H1 (cell line): ENCODE data around the gene GH2. TPM values are rescaled to one million over a fixed set of nuclear protein-coding genes. Genes with fewer than 3 reads are reported as not detected.

Experiments
- CTCF ChIA-PET: fragments of 300-600 bp; sonication (Branson Sonifier 250); formaldehyde crosslinking; loops from one replicate; lab custom pipeline; 2021; ENCODE audit not compliant: partially characterized antibody; lab: Charles Lee
- POLR2A ChIA-PET: fragments of 300-600 bp; sonication (Branson Sonifier 250); formaldehyde crosslinking; loops from one replicate; lab custom pipeline; 2021; ENCODE audit warnings: inconsistent platforms; ENCODE audit not compliant: partially characterized antibody; lab: Charles Lee
- DNase-seq, 2 experiments: peaks; one replicate each; pipeline versions ENCODE4 v3.0.0 to v3.0.0-alpha.2; 2010 to 2022; ENCODE audit warnings: low spot score in 2 of 2, low read depth in 1 of 2, mixed read lengths in 1 of 2
- FAIRE-seq: peaks from 2 replicates; lab custom pipeline; 2011; peaks lifted over from hg19 to GRCh38; lab: Jason Lieb, UNC
- H2AFZ ChIP-seq: 2 replicates; pipeline ENCODE4 v1.8.1; 2012; ENCODE audit warnings: low read length, inconsistent platforms
- H2AK5ac ChIP-seq: 2 replicates; pipeline ENCODE4 v1.6.1; 2013; ENCODE audit warnings: low read depth, low read length
- H2BK120ac ChIP-seq: replicated peaks from 2 replicates; pipeline ENCODE3; 2013; ENCODE audit warnings: low read depth, low read length, inconsistent platforms
- H2BK12ac ChIP-seq: 2 replicates; pipeline ENCODE4 v1.6.1; 2013; ENCODE audit warnings: low read depth, low read length
- H2BK15ac ChIP-seq: 2 replicates; pipeline ENCODE4 v1.6.1; 2013; ENCODE audit warnings: low read length
- H2BK20ac ChIP-seq: 2 replicates; pipeline ENCODE4 v1.6.1; 2013; ENCODE audit warnings: low read length
- H2BK5ac ChIP-seq: 2 replicates; pipeline ENCODE4 v1.6.1; 2013; ENCODE audit warnings: low read depth, low read length
- H3K14ac ChIP-seq: 2 replicates; pipeline ENCODE4 v1.6.1; 2013; ENCODE audit warnings: inconsistent platforms; ENCODE audit not compliant: insufficient read length
- H3K18ac ChIP-seq: 2 replicates; pipeline ENCODE4 v1.6.1; 2013; ENCODE audit warnings: low read length; ENCODE audit errors: extremely low read depth
- H3K23ac ChIP-seq: 2 replicates; pipeline ENCODE4 v1.6.1; 2013; ENCODE audit warnings: inconsistent platforms; ENCODE audit not compliant: insufficient read length
- H3K23me2 ChIP-seq: 2 replicates; pipeline ENCODE4 v1.6.1; 2013; ENCODE audit warnings: low read depth, low read length
- H3K27ac ChIP-seq: 2 replicates; pipeline ENCODE4 v1.6.1; 2011; ENCODE audit warnings: low read depth, low read length, inconsistent platforms
- H3K27me3 ChIP-seq, 4 experiments: replicated peaks in 1 of 4; 1 replicate in 1 of 4; 2 replicates in 3 of 4; pipeline versions ENCODE4 v1.6.1 to v1.8.1; 2011 to 2013; ENCODE audit warnings: low read length in 3 of 4, mild to moderate bottlenecking in 3 of 4, inconsistent platforms in 2 of 4, mixed read lengths in 2 of 4, moderate library complexity in 1 of 4; ENCODE audit not compliant: control insufficient read depth in 3 of 4, insufficient read depth in 3 of 4; ENCODE audit errors: extremely low read depth in 1 of 4
- H3K36me3 ChIP-seq, 4 experiments: 2 replicates each; pipeline versions ENCODE4 v1.6.1 to v1.8.1; 2011 to 2013; ENCODE audit warnings: mild to moderate bottlenecking in 4 of 4, low read length in 3 of 4, moderate library complexity in 2 of 4, control low read depth in 1 of 4, inconsistent platforms in 1 of 4; ENCODE audit not compliant: insufficient read depth in 4 of 4, control insufficient read depth in 2 of 4
- H3K4ac ChIP-seq: replicated peaks from 2 replicates; pipeline ENCODE3; 2013; ENCODE audit warnings: low read length, low read depth, mixed read lengths, inconsistent platforms; ENCODE audit not compliant: insufficient read length
- H3K4me1 ChIP-seq, 4 experiments: replicated peaks in 1 of 4; 1 replicate in 1 of 4; 2 replicates in 3 of 4; pipeline versions ENCODE4 v1.6.1 to v1.8.1; 2011 to 2013; ENCODE audit warnings: low read length in 3 of 4, inconsistent platforms in 2 of 4, mixed read lengths in 1 of 4; ENCODE audit not compliant: insufficient read depth in 4 of 4, control insufficient read depth in 3 of 4
- H3K4me2 ChIP-seq, 2 experiments: 2 replicates each; pipeline versions ENCODE4 v1.6.1 to v1.8.1; 2011 to 2013; ENCODE audit warnings: low read depth in 2 of 2, low read length in 2 of 2, control low read depth in 1 of 2, inconsistent platforms in 1 of 2, mild to moderate bottlenecking in 1 of 2; ENCODE audit not compliant: insufficient read depth in 1 of 2
- H3K4me3 ChIP-seq, 4 experiments: fragments of 200-600, 300-600 bp in 1 of 4; sonication (generic), shearing (Covaris generic), sonication (Bioruptor Twin) in 1 of 4; 2 replicates each; pipeline versions ENCODE4 v1.5.1 to v1.8.1; 2011 to 2016; ENCODE audit warnings: low read length in 4 of 4, low read depth in 3 of 4, control low read depth in 2 of 4, inconsistent platforms in 2 of 4, mild to moderate bottlenecking in 2 of 4, mixed read lengths in 1 of 4, moderate library complexity in 1 of 4; ENCODE audit not compliant: insufficient read depth in 2 of 4; ENCODE audit errors: extremely low read depth in 1 of 4
- H3K56ac ChIP-seq: replicated peaks from 2 replicates; pipeline ENCODE3; 2013; ENCODE audit warnings: low read depth, mild to moderate bottlenecking, mixed read lengths, low read length, inconsistent platforms; ENCODE audit not compliant: insufficient read length
- H3K79me1 ChIP-seq: 2 replicates; pipeline ENCODE4 v1.6.1; 2013; ENCODE audit warnings: low read depth, low read length, control low read depth
- H3K79me2 ChIP-seq, 2 experiments: 2 replicates each; pipeline versions ENCODE4 v1.6.1 to v1.8.1; 2012 to 2013; ENCODE audit warnings: low read length in 2 of 2, mild to moderate bottlenecking in 2 of 2, inconsistent platforms in 1 of 2; ENCODE audit not compliant: insufficient read depth in 2 of 2, control insufficient read depth in 1 of 2
- H3K9ac ChIP-seq, 4 experiments: replicated peaks in 1 of 4; 1 replicate in 1 of 4; 2 replicates in 3 of 4; pipeline versions ENCODE4 v1.6.1 to v1.8.1; 2011 to 2013; ENCODE audit warnings: low read depth in 3 of 4, low read length in 3 of 4, control low read depth in 2 of 4, mild to moderate bottlenecking in 2 of 4, moderate library complexity in 2 of 4, inconsistent platforms in 1 of 4; ENCODE audit errors: extremely low read depth in 1 of 4
- H3K9me3 ChIP-seq, 2 experiments: 2 replicates each; pipeline versions ENCODE4 v1.6.1 to v1.8.1; 2012 to 2013; ENCODE audit warnings: mild to moderate bottlenecking in 2 of 2, moderate library complexity in 2 of 2, control low read depth in 1 of 2, inconsistent platforms in 1 of 2, low read depth in 1 of 2, low read length in 1 of 2, mixed read lengths in 1 of 2; ENCODE audit not compliant: insufficient read depth in 2 of 2
- H4K20me1 ChIP-seq, 2 experiments: replicated peaks in 1 of 2; 2 replicates each; pipeline versions ENCODE3 to v1.8.1; 2011 to 2013; ENCODE audit warnings: inconsistent platforms in 2 of 2, low read length in 2 of 2, mild to moderate bottlenecking in 1 of 2; ENCODE audit not compliant: insufficient read depth in 2 of 2, control insufficient read depth in 1 of 2
- H4K5ac ChIP-seq: 2 replicates; pipeline ENCODE4 v1.6.1; 2013; ENCODE audit warnings: low read length, low read depth, mixed read lengths, inconsistent platforms; ENCODE audit not compliant: insufficient read length
- H4K8ac ChIP-seq: 2 replicates; pipeline ENCODE4 v1.8.0; 2013; ENCODE audit warnings: mild to moderate bottlenecking, moderate library complexity, low read length, inconsistent platforms; ENCODE audit not compliant: insufficient read depth; ENCODE audit errors: extremely low read depth
- H4K91ac ChIP-seq: replicated peaks from 2 replicates; pipeline ENCODE3; 2013; ENCODE audit warnings: low read length, mixed read lengths, inconsistent platforms; ENCODE audit not compliant: insufficient read length
- ATF3 ChIP-seq: IDR thresholded peaks from 2 replicates; pipeline ENCODE4 v1.6.1; 2011; ENCODE audit warnings: low read depth, mild to moderate bottlenecking, low read length; ENCODE audit not compliant: insufficient read depth
- EP300 ChIP-seq, 2 experiments: IDR thresholded peaks; 1 replicate in 1 of 2; 2 replicates in 1 of 2; pipeline ENCODE4 v1.6.1; 2011 to 2012; ENCODE audit warnings: low read depth in 2 of 2, low read length in 2 of 2, mild to moderate bottlenecking in 2 of 2, borderline replicate concordance in 1 of 2, inconsistent platforms in 1 of 2, moderate library complexity in 1 of 2
- POLR2AphosphoS5 ChIP-seq: IDR thresholded peaks from 2 replicates; pipeline ENCODE4 v1.6.1; 2011; ENCODE audit warnings: low read depth, low read length
- POU5F1 ChIP-seq: IDR thresholded peaks from 2 replicates; pipeline ENCODE4 v1.6.1; 2011; ENCODE audit warnings: low read depth, mild to moderate bottlenecking, low read length, moderate library complexity
- SIRT6 ChIP-seq: IDR thresholded peaks from one replicate; pipeline ENCODE4 v1.7.1; 2012; ENCODE audit warnings: low read length, inconsistent platforms
- TAF1 ChIP-seq: IDR thresholded peaks from 2 replicates; pipeline ENCODE4 v1.6.1; 2011; ENCODE audit warnings: mild to moderate bottlenecking, low read depth, low read length
- WGBS, 2 experiments: shearing (Covaris generic) in 1 of 2; methylation state at CpG; one replicate each; pipeline versions ENCODE4 v1.1.6 to v1.1.7; 2013 to 2015; ENCODE audit warnings: low lambda C conversion rate in 2 of 2, mixed read lengths in 2 of 2, inconsistent platforms in 1 of 2, low coverage in 1 of 2, missing lambda C conversion rate in 1 of 2; ENCODE audit not compliant: insufficient replicate concordance in 2 of 2, insufficient coverage in 1 of 2, insufficient read length in 1 of 2; ENCODE audit errors: extremely low coverage in 1 of 2, missing lambda C conversion rate in 1 of 2; 5-methylcytosine and 5-hydroxymethylcytosine counted together
- polyA plus RNA-seq, 7 experiments: library from polyadenylated mRNA; depleted of rRNA in 3 of 7; stranded (reverse) in 5 of 7; unstranded in 2 of 7; fragments of >200 nt in 5 of 7; fragments of 200-250 nt in 2 of 7; gene quantifications; 1 replicate in 5 of 7; 2 replicates in 1 of 7; 4 replicates in 1 of 7; pipeline versions ENCODE4 v1.2.1 to v1.2.3, GENCODE V29; 2011 to 2013; ENCODE audit warnings: missing spikeins in 2 of 7, mixed read lengths in 2 of 7
- total RNA-seq: library from RNA; stranded (reverse); fragmentation: NEBNext Ultra II Directional; extraction: Animal tissue kit (Norgen Biotek cat#: 25700); gene quantifications from 2 replicates; pipeline ENCODE4 v1.2.1, GENCODE V29; 2021

Gene GH2
- total and polyA plus RNA-seq, 2 of the 8 experiments (the other 6 are each of a cell fraction or from before 2014, with no cell fraction given) = 0.60 to 1.5 TPM

GRCh38 chr17:63840591-63841349, 41.0 kb downstream of the GH2 start:
- no peak for TF ChIP-seq SIRT6
- no peak for TF ChIP-seq ATF3
- no peak for TF ChIP-seq POLR2AphosphoS5
- TF ChIP-seq EP300 (IDR thresholded peaks at IDR 0.05; ENCODE audit: borderline replicate concordance in 1 of 2, low read depth in 2 of 2, low read length in 2 of 2) = no peak
- TF ChIP-seq TAF1 = no peak
- no peak for TF ChIP-seq POU5F1
- H3K14ac ChIP-seq = no peak overlapping the region
- DNase-seq = no peak
- H3K36me3 ChIP-seq = peaks cover 0 to 3% (median 1%) of the 10 kb centered on the region in 4 experiments; a peak in 2 of 8 replicates
- H4K8ac ChIP-seq = no peak overlapping the region
- H3K4me3 ChIP-seq = peak overlapping the region; percentile 76 to 97 (median 83); a peak in 5 of 8 replicates
- H3K79me2 ChIP-seq = peaks cover 11 to 42% of the 10 kb centered on the region in 2 experiments
- WGBS, 2 experiments = 87% methylated on average over 3 of the region's 4 CpGs; no CpG with 5 or more reads in 1 of the 2 experiments
- H2AK5ac ChIP-seq = peak overlapping the region; percentile 55; the same call in 1 of the 2 replicates
- FAIRE-seq = no peak
- no peak overlapping the region for H2BK120ac ChIP-seq
- ChIA-PET POLR2A (interaction anchor here (0.6 to 32.3 kb wide), 3 partner anchors 20 to 58 kb away, joined by 3 to 593 read pairs (median 481); partner anchors contain the start of genes CCDC47, DDX42, FTSJ3 and PSMC5), CTCF (interaction anchor here (0.6 to 1.4 kb wide), 6 partner anchors 13 to 177 kb away, joined by 3 to 7 read pairs (median 4); partner anchors contain the start of genes CSHL1 and PSMC5)
- peaks cover 8% of the 10 kb centered on the region for H3K23me2 ChIP-seq
- H3K4me2 ChIP-seq = peak overlapping the region; percentile 93
- H2AFZ ChIP-seq = no peak overlapping the region
- H3K9me3 ChIP-seq = no peaks in the 10 kb centered on the region
- H3K23ac ChIP-seq = no peak overlapping the region
- no peak overlapping the region for H3K9ac ChIP-seq
- H3K4ac ChIP-seq = no peak overlapping the region
- no peak overlapping the region for H4K5ac ChIP-seq
- no peak overlapping the region for H3K27ac ChIP-seq
- peak overlapping the region; percentile 68; the same call in 1 of the 2 replicates for H2BK12ac ChIP-seq
- peaks cover 3 to 28% (median 26%) of the 10 kb centered on the region in 4 experiments for H3K4me1 ChIP-seq
- H3K18ac ChIP-seq = peak overlapping the region; percentile 60; the same call in 1 of the 2 replicates
- peak overlapping the region; percentile 71; the same call in 1 of the 2 replicates for H2BK5ac ChIP-seq
- H3K56ac ChIP-seq = no peak overlapping the region
- H3K27me3 ChIP-seq = peaks cover 0 to 3% (median 1%) of the 10 kb centered on the region in 4 experiments; a peak in 2 of 7 replicates
- peak overlapping the region; percentile 18; the same call in 1 of the 2 replicates for H2BK15ac ChIP-seq
- H2BK20ac ChIP-seq = no peak overlapping the region
- peak overlapping the region; percentile 25 for H4K91ac ChIP-seq
- H3K79me1 ChIP-seq = peaks cover 20% of the 10 kb centered on the region
- H4K20me1 ChIP-seq = peaks cover 1 to 4% of the 10 kb centered on the region in 2 experiments
